ENCODE data around the gene WDR74.
A peak's percentile ranks its signal among the peaks of the same experiment; 100 is the strongest.

GRCh38 chr11:62810748-62811147 lies 28.6 kb downstream of the WDR74 start:
- 0 out of 2 replicates have a peak, but pooled peaks have one; percentile 29 for TF ChIP-seq POLR2A (IDR thresholded peaks at IDR 0.05; ENCODE audit: low read depth, low read length)
- no peak for TF ChIP-seq POLR2AphosphoS5 (IDR thresholded peaks at IDR 0.05; ENCODE audit: low read depth, low read length)
- no peak for TF ChIP-seq TAF1 (IDR thresholded peaks at IDR 0.05; ENCODE audit: low read depth, low read length)
- TF ChIP-seq POU2F2 (IDR thresholded peaks at IDR 0.05; ENCODE audit: low read depth, low read length): no peak

Measured in GM12891 (cell line).